ENCODE results near the gene COX17.
A peak's percentile ranks its signal among the peaks of the same experiment; 100 is the strongest.

Gene COX17, protein sequence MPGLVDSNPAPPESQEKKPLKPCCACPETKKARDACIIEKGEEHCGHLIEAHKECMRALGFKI

GRCh38 chr3:119676771-119677640 is at the start of gene COX17:
TSS of gene COX17 (minus strand) at chr3:119677406. CDS start at chr3:119677310, 96 bp downstream.
- H3K27me3 Mint-ChIP-seq, result no peaks in the 10 kb centered on the region

DNA sequence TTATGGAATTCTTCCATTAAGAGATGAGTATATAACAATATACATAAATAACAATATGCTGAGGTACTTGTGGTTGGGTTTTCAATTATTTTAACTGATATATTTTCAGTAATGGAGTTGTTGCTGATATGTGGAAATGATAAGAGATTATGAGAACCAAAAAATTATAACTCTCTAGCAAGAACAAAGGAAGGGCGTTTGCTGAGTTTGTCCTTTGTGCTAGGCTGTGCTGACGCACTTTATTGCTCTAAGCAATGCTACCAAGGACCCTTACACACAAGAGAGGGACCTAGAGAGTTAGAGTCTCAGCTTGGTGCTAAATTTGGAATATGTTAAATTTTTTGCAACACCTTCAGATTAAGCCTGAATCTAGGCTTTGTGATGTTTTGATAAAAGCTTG is 49.7 kb upstream of the COX17 start:
- H3K9me3 Mint-ChIP-seq, result no peaks in the 10 kb centered on the region
- H3K27ac Mint-ChIP-seq, result no peak overlapping the region
- no peaks in the 10 kb centered on the region for H3K4me1 Mint-ChIP-seq
- no peak overlapping the region for H3K4me3 Mint-ChIP-seq
- H3K36me3 Mint-ChIP-seq, result no peaks in the 10 kb centered on the region
- no peaks in the 10 kb centered on the region for H3K27me3 Mint-ChIP-seq

More at GRCh38 chr3:119676771-119677640, at the start of gene COX17:
- H3K27ac Mint-ChIP-seq, result peak within 1 kb of the TSS; percentile 98
- peaks cover 41% of the 10 kb centered on the region for H3K4me1 Mint-ChIP-seq
- no peaks in the 10 kb centered on the region for H3K9me3 Mint-ChIP-seq
- H3K36me3 Mint-ChIP-seq, result peaks cover 6% of the 10 kb centered on the region
- H3K4me3 Mint-ChIP-seq, result peak within 1 kb of the TSS; percentile 94

DNA sequence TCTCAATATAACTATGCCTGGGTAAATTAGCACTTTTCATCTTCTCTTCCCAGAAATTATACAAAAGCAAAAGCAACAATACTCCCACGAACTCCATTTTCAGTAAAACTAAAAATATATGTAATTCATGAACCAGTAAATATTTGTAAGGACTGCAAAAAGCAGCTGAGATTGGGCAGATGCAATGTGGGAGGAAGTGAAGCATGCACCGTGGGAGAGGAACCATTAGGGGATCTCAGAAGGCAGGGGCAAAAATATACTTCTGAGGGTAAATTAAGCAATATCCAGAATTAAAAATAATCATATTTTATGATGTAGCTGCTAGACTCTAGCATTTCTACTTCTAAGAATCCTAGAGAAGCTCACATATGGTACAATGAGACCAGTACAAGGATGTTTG is 45.8 kb upstream of the COX17 start:
- Mint-ChIP-seq H3K36me3 (no peaks in the 10 kb centered on the region), H3K27ac (no peak overlapping the region), H3K4me3 (no peak overlapping the region)

DNA sequence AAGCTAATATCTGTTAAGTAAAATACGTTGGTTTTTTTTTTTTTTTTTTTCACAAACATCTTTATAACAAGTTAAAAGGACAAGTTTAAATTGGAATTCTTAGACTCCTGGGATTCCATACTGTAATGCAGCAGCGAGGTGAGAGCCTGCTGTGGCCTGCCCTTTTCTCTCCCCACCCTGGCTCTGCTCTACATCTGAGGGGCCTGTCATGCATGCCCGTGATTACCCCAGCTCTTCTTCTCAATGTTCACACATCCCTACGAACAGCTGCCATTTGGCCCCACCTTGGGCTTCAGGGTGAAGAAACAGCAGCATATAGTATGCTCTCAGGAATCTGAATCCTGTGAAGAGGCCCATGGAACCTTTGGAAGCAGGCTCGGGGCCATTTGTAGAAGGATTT is 40.3 kb upstream of the COX17 start:
- Mint-ChIP-seq H3K27me3 (no peaks in the 10 kb centered on the region), H3K9me3 (no peaks in the 10 kb centered on the region), H3K4me1 (no peaks in the 10 kb centered on the region)

More for the DNA sequence above, 45.8 kb upstream of the COX17 start:
- H3K9me3 Mint-ChIP-seq, result no peaks in the 10 kb centered on the region
- no peaks in the 10 kb centered on the region for H3K4me1 Mint-ChIP-seq
- H3K27me3 Mint-ChIP-seq, result no peaks in the 10 kb centered on the region

GRCh38 chr3:119716998-119717397 is 39.8 kb upstream of the COX17 start:
- Mint-ChIP-seq H3K9me3 (no peaks in the 10 kb centered on the region), H3K4me3 (no peak overlapping the region), H3K36me3 (no peaks in the 10 kb centered on the region), H3K27me3 (no peaks in the 10 kb centered on the region), H3K27ac (no peak overlapping the region), H3K4me1 (no peaks in the 10 kb centered on the region)

More for the DNA sequence above, 40.3 kb upstream of the COX17 start:
- Mint-ChIP-seq H3K4me3 (no peak overlapping the region), H3K36me3 (no peaks in the 10 kb centered on the region), H3K27ac (no peak overlapping the region)

DNA sequence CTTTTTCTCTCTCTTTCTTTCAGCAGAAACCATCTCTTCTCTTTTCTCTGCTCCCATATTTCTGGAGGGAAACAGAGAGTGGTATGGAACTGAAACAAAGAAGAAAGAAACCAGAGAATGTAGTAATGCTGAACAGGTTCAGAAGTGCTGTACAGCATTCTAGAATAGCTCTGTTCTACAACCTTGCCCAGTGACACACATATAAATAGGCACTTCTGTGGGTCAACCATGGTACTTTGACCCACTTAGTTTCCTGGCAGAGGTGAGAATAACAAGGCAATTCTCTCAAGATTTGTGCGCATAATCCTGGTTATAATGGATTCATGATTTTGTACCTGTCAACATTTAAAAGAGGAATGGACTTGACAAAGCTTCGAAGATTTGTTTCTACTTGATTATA is 37.9 kb upstream of the COX17 start:
- H3K4me3 Mint-ChIP-seq, result no peak overlapping the region
- no peak overlapping the region for H3K27ac Mint-ChIP-seq
- H3K27me3 Mint-ChIP-seq, result no peaks in the 10 kb centered on the region
- no peaks in the 10 kb centered on the region for H3K9me3 Mint-ChIP-seq
- no peaks in the 10 kb centered on the region for H3K36me3 Mint-ChIP-seq
- no peaks in the 10 kb centered on the region for H3K4me1 Mint-ChIP-seq

DNA sequence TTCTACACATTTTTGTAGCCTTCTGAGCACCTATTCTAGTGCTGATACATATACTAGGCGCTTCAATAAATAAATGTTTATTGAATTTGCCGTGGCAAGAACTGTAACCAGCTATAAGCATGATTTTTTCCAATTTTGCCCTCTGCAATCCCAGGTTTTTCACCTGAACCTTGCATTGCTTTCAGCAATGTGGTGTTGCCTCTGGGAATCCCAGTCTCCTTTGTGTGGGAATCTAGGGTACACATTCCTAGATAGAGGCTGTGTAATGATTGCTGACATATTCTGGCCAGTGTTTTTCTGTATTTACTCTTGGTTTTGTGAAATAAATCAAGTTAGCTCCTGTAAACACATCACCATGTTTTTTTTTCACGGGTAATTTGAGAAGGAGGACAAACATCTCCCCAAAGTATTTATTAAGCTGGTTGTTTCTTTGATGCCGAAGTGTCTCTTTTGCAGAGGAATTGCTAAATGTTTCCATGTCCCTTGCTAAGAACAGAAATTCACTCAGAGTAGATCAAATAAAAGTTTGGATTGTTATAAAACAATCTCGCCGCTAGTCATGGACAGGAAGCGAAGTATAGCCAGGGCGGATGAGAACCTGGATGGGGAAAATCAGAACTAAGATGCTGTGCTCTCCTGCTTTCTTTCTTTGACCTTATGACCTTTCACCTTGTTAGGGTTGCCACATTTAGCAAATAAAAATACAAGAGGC is 26.8 kb upstream of the COX17 start:
- peak overlapping the region; percentile 70 for H3K27ac Mint-ChIP-seq
- peaks cover 6% of the 10 kb centered on the region for H3K9me3 Mint-ChIP-seq
- H3K4me3 Mint-ChIP-seq, result peak overlapping the region; percentile 74
- H3K4me1 Mint-ChIP-seq, result peaks cover 42% of the 10 kb centered on the region
- no peaks in the 10 kb centered on the region for H3K36me3 Mint-ChIP-seq
- H3K27me3 Mint-ChIP-seq, result peaks cover 2% of the 10 kb centered on the region

- Mint-ChIP-seq H3K9me3 (peaks cover 6% of the 10 kb centered on the region), H3K4me1 (peaks cover 42% of the 10 kb centered on the region), H3K27ac (peak within 1 kb of the TSS; percentile 70), H3K36me3 (no peaks in the 10 kb centered on the region), H3K27me3 (peaks cover 2% of the 10 kb centered on the region), H3K4me3 (peak within 1 kb of the TSS; percentile 74)
Measured at GRCh38 chr3:119702530-119703527, 25.6 kb upstream of the COX17 start, which contains the start of gene CFAP91. TSS of gene CFAP91 (plus strand) at chr3:119703022. CDS start at chr3:119703099, 77 bp downstream.

DNA sequence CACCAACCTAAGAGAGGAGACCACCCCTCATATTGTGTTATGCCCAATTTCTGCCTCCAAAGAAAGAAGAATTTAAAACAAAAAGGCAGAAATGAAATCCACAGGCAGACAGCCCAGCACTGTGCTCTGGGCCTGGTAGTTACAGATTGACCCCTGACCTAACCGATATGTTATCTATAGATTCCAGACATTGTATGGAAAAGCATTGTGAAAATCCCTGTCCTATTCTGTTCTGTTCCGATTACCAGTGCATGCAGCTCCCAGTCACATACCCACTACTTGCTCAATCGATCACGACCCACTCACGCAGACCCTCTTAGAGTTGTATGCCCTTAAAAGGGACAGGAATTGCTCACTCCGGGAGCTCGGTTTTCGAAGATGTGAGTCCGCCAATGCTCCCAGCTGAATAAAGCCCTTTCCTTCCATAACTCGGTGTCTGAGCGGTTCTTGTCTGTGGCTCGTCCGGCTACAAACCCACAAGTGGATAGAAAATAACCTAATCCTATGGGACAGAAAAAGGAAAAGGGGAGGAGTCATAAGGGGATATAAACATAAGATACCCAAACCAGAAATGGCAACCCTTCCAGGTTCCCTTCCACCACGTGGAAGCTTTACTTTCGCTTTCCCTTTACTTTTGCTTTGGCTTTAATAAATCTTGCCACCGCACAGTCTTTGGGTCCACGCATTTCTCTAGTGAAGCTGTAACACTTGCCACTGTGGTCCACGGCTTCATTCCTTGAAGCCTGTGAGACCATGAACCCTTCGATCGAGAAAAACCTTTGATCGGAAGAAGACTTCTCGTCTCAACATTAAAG is 23.9 kb upstream of the COX17 start:
- H3K27me3 Mint-ChIP-seq, result peaks cover 2% of the 10 kb centered on the region
- H3K27ac Mint-ChIP-seq, result peak overlapping the region; percentile 93
- H3K36me3 Mint-ChIP-seq, result no peaks in the 10 kb centered on the region
- peaks cover 42% of the 10 kb centered on the region for H3K4me1 Mint-ChIP-seq
- H3K4me3 Mint-ChIP-seq, result peak overlapping the region; percentile 45
- H3K9me3 Mint-ChIP-seq, result peaks cover 6% of the 10 kb centered on the region

GRCh38 chr3:119700269-119700919 is 23.2 kb upstream of the COX17 start:
- peak overlapping the region; percentile 93 for H3K27ac Mint-ChIP-seq
- H3K27me3 Mint-ChIP-seq, result peaks cover 2% of the 10 kb centered on the region
- H3K4me1 Mint-ChIP-seq, result peaks cover 42% of the 10 kb centered on the region
- H3K9me3 Mint-ChIP-seq, result peaks cover 6% of the 10 kb centered on the region
- H3K36me3 Mint-ChIP-seq, result no peaks in the 10 kb centered on the region
- peak overlapping the region; percentile 45 for H3K4me3 Mint-ChIP-seq

DNA sequence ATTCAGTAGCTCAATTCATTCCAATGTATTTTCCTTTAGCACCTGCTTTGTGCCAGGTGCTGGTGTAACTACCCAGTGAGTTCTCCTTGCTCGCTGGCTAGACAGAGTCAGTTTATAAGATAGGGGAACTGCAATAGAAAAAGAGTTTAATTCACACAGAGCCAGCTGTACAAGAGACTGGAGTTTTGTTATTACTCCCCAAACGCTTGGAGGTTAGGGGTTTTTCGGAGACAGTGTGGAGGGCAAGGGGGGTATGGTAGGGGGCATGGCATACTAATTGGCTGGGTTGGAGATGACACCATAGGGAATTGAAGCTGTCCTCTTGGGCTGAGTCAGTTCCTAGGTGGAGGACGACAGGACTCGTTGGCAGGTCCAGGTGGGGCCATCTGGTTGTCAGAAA is 20.2 kb upstream of the COX17 start:
- Mint-ChIP-seq H3K27me3 (no peaks in the 10 kb centered on the region), H3K36me3 (no peaks in the 10 kb centered on the region), H3K4me3 (no peak overlapping the region), H3K4me1 (peaks cover 31% of the 10 kb centered on the region), H3K9me3 (peaks cover 6% of the 10 kb centered on the region), H3K27ac (no peak overlapping the region)

DNA sequence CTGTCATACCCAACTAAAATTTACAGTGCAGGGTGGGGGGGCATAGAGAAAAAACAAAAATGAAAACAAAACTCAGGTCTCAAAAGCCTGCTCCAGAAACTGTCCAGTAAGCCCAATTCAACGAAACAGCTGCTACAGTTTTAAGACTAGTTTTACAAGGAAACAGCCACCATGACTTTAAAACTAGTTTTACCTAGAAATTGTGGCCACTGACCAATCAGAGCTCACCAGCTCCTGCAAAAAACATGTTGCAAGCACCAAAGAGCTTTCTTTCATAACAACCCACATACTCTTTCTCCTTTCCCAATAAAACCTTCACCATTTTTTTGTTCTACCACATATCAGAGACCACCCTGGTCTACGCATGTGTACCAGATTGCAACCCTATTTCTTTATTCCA is 18.3 kb upstream of the COX17 start:
- H3K36me3 Mint-ChIP-seq, result no peaks in the 10 kb centered on the region
- no peak overlapping the region for H3K4me3 Mint-ChIP-seq
- H3K4me1 Mint-ChIP-seq, result peaks cover 13% of the 10 kb centered on the region
- no peak overlapping the region for H3K27ac Mint-ChIP-seq
- H3K9me3 Mint-ChIP-seq, result peaks cover 6% of the 10 kb centered on the region
- H3K27me3 Mint-ChIP-seq, result no peaks in the 10 kb centered on the region

GRCh38 chr3:119690043-119690656 is 12.9 kb upstream of the COX17 start:
- no peaks in the 10 kb centered on the region for H3K4me1 Mint-ChIP-seq
- H3K27ac Mint-ChIP-seq, result no peak overlapping the region
- H3K4me3 Mint-ChIP-seq, result no peak overlapping the region
- no peaks in the 10 kb centered on the region for H3K36me3 Mint-ChIP-seq
- H3K9me3 Mint-ChIP-seq, result no peaks in the 10 kb centered on the region
- H3K27me3 Mint-ChIP-seq, result no peaks in the 10 kb centered on the region
